Nephron (organoid): ENCODE results near the gene ZNF138.

Experiments used
- H3K27ac Mint-ChIP-seq, 3 experiments: 2 replicates each; pipeline ENCODE4 v1.8.0; 2020; ENCODE audit warnings: mixed read lengths in 3 of 3, mild to moderate bottlenecking in 2 of 3, moderate library complexity in 1 of 3
- H3K27me3 Mint-ChIP-seq: 2 replicates; pipeline ENCODE4 v1.8.0; 2021; ENCODE audit warnings: low read depth, mild to moderate bottlenecking, moderate library complexity, mixed read lengths
- H3K36me3 Mint-ChIP-seq: 2 replicates; pipeline ENCODE4 v1.8.0; 2020; ENCODE audit warnings: low read depth, mixed read lengths
- H3K4me1 Mint-ChIP-seq: 2 replicates; pipeline ENCODE4 v1.8.0; 2020; ENCODE audit warnings: mixed read lengths
- H3K4me3 Mint-ChIP-seq, 3 experiments: 2 replicates each; pipeline ENCODE4 v1.8.0; 2020; ENCODE audit warnings: mild to moderate bottlenecking in 3 of 3, mixed read lengths in 3 of 3, moderate library complexity in 2 of 3
- H3K9me3 Mint-ChIP-seq: 2 replicates; pipeline ENCODE4 v1.8.0; 2020; ENCODE audit warnings: mixed read lengths
- TF ChIP-seq, protein P1 (sequence below), 3 experiments: fragments of 200-600 bp; sonication (generic); IDR thresholded peaks; one replicate each; pipeline ENCODE4 v1.5.0; 2021; ENCODE audit warnings: antibody characterized with exemption in 3 of 3; ENCODE audit not compliant: unreplicated experiment in 3 of 3

Gene ZNF138

DNA sequence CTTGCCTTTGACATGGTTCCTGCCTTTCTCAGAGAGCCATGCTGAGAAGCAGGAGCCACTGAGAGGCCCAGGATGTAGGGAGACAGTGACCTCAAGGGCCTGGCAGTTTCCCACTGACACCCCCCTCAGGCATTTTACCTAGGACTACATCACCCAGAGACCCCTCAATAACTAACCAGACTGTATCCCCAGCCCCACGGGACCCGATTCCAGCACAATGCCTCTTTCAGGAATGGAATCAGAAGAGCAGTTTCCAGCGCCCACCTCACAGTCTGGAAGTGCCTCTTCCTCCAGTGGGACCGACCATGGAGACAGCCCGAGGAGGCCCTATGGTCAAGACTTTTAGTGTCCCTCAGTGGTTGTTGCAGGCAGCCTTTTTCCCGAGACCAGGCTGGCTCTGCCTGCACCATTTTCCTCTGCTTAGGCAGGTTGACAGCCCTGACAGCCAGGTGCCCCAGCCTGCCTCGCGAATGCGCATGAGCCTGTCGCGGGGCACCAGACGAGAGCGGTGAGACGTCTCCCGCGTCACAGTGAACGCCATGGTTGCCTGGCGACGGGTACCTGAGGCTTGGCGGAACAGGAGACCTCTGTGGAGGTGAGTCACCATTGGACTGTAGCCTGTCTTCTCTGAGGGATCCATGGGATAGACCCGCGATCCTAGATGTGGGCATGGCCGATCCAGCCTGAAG lies 80.5 kb downstream of the ZNF138 start:
- Mint-ChIP-seq H3K27me3 (peaks cover 3% of the 10 kb centered on the region), H3K4me3 (no peak overlapping the region), H3K4me1 (no peaks in the 10 kb centered on the region), H3K27ac (no peak overlapping the region), H3K9me3 (peaks cover 44% of the 10 kb centered on the region), H3K36me3 (peaks cover 3% of the 10 kb centered on the region)
- TF ChIP-seq, protein P1, sequence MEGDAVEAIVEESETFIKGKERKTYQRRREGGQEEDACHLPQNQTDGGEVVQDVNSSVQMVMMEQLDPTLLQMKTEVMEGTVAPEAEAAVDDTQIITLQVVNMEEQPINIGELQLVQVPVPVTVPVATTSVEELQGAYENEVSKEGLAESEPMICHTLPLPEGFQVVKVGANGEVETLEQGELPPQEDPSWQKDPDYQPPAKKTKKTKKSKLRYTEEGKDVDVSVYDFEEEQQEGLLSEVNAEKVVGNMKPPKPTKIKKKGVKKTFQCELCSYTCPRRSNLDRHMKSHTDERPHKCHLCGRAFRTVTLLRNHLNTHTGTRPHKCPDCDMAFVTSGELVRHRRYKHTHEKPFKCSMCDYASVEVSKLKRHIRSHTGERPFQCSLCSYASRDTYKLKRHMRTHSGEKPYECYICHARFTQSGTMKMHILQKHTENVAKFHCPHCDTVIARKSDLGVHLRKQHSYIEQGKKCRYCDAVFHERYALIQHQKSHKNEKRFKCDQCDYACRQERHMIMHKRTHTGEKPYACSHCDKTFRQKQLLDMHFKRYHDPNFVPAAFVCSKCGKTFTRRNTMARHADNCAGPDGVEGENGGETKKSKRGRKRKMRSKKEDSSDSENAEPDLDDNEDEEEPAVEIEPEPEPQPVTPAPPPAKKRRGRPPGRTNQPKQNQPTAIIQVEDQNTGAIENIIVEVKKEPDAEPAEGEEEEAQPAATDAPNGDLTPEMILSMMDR (IDR thresholded peaks at IDR 0.05; ENCODE audit: unreplicated experiment in 3 of 3), result no peak

DNA sequence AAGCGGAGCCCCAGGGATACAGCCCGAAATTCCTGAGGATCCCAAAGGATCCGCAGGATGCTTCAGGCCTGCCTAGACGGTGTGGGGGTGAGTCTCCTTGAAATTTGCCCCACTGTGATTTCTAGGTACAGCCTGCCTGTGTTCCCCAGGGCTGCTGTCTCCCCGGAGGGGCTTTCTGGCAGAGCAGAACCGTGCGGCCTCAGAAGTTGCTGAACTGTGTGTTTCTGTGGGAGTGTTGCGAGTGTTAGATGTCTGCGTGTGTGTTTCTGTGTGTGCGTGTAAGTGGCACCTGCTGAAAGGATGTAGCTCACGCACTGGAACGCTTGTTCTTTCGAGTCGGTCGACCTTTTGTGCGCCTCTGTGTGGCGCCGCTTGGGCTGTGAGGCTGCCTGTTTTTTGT lies 81.0 kb downstream of the ZNF138 start:
- H3K27ac Mint-ChIP-seq, result no peak overlapping the region
- peaks cover 3% of the 10 kb centered on the region for H3K36me3 Mint-ChIP-seq
- TF ChIP-seq, protein P1 (IDR thresholded peaks at IDR 0.05; ENCODE audit: unreplicated experiment in 3 of 3), result no peak
- no peak overlapping the region for H3K4me3 Mint-ChIP-seq
- H3K4me1 Mint-ChIP-seq, result no peaks in the 10 kb centered on the region
- peaks cover 44% of the 10 kb centered on the region for H3K9me3 Mint-ChIP-seq
- peaks cover 3% of the 10 kb centered on the region for H3K27me3 Mint-ChIP-seq

DNA sequence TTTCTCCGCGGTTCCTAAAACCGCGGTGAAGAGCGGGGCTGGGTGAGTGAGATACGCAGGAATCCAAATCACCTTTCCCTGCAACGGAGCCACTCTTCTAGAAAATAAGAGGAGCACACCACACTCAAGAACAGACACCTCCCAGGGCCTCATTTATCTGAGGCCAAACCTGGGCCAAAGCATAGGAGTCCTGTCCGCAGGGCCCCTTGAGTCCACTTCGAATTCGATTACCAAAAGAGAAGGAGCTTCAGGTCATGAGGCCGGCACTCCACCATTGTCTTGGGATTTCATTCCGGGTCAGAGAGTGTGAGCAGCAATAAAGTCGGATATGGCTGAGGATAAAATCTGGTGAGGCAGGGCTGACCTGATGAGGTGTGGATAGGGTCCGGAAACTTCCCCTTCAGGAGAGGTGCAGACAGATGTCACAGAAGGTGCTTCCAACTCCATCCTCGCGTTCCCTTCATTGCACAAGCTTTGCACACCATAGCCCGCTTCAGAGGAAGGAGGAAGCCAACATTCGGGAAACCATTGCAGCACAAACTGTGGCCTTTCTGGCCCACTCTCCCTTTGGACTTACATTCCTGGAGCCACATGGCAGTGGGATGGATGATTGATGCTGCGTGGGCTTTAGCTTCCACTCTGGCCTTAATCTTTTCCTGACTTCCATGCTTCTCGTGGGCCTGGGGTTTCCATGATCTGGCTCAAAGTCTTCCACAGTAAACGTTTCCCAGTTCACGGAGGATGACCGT lies 81.6 kb downstream of the ZNF138 start:
- Mint-ChIP-seq H3K36me3 (peaks cover 3% of the 10 kb centered on the region), H3K27me3 (peaks cover 3% of the 10 kb centered on the region), H3K4me1 (no peaks in the 10 kb centered on the region), H3K27ac (no peak overlapping the region), H3K9me3 (peaks cover 42% of the 10 kb centered on the region), H3K4me3 (no peak overlapping the region)
- TF ChIP-seq, protein P1 (IDR thresholded peaks at IDR 0.05; ENCODE audit: unreplicated experiment in 3 of 3), result no peak

DNA sequence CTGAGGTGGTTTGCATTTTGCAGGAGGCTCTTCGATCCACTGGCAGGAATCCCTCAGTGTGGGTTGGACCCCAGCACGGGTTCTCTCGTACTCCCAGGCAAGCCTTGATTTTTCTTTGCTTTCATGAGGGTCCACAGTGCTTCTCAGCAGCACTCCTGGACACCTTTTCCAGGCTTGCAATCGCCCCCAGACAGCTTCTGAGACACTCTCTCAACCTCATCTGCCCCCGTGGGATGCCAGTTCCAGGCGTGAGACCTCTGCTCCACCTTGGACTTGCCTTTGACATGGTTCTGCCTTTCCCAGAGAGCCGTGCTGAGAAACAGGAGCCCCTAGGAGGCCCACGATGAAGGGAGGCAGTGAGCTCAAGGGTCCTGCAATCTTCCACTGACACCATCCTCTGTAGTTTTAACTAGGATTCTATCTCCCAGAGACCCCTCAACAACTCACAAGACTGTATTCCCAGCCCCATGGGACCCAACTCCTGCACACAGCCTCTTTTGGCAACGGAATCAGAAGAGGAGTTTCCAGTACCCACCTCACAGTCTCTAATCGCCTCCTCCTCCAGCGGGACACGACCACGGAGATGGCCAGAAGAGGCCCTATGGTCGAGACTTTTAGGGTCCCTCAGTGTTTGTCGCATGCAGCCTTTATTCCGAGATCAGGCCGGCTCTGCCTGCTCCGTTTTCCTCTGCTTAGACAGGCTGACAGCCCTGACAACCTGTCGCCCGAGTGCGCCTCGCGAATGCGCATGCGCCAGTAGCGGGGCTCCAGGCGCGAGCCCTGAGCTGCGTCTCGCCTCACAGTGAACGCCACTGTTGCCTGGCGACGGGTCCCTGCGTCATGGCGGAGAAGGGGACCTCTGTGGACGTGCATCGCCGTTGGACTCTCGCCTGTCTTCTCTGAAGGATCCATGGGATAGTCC lies 82.8 kb downstream of the ZNF138 start:
- TF ChIP-seq, protein P1 (IDR thresholded peaks at IDR 0.05; ENCODE audit: unreplicated experiment in 3 of 3), result no peak
- H3K9me3 Mint-ChIP-seq, result peaks cover 44% of the 10 kb centered on the region
- peaks cover 3% of the 10 kb centered on the region for H3K36me3 Mint-ChIP-seq
- H3K4me3 Mint-ChIP-seq, result peak overlapping the region; percentile 76 to 78 (median 77)
- no peaks in the 10 kb centered on the region for H3K4me1 Mint-ChIP-seq
- no peak overlapping the region for H3K27ac Mint-ChIP-seq
- H3K27me3 Mint-ChIP-seq, result peaks cover 3% of the 10 kb centered on the region

DNA sequence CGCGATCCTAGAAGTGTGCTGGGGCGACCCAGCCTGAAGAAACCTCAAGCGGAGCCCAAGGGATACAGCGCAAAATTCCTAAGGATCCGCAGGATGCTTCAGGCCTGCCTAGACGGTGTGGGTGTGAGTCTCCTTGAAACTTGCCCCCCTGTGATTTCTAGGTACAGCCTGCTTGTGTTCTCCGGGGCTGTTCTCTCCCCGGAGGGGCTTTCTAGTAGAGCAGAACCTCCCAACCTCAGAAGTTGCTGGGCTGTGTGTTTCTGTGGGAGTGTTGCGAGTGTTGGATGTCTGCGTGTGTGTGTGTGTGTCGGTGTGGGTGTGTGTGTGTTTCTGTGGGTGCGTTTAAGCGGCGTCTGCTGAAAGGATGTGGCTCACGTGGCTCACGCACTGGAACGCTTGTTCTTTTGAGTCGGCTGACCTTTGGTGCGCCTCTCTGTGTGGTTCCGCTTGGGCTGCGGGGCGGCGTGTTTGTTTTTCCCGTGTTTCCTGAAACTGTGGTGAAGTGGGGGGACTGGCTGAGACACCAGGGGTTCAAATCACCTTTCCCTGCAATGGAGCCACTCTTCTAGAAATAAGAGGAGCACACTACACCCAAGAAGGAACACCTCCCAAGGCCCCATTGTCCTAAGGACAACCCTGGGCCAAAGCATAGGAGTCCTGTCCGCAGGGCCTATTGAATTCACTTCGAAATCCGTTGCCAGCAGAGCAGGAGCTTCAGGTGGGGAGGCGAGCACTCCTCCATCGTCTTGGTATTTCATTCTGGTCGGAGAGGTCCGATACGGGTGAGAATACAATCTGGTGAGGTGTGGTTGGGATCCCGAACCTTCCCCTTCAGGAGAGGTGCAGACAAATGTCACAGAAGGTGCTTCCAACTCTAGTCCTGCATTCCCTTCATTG lies 83.7 kb downstream of the ZNF138 start:
- peak overlapping the region; percentile 76 to 78 (median 77) for H3K4me3 Mint-ChIP-seq
- TF ChIP-seq, protein P1 (IDR thresholded peaks at IDR 0.05; ENCODE audit: unreplicated experiment in 3 of 3), result no peak
- no peak overlapping the region for H3K27ac Mint-ChIP-seq
- peaks cover 3% of the 10 kb centered on the region for H3K36me3 Mint-ChIP-seq
- H3K27me3 Mint-ChIP-seq, result peaks cover 3% of the 10 kb centered on the region
- H3K9me3 Mint-ChIP-seq, result peaks cover 41% of the 10 kb centered on the region
- H3K4me1 Mint-ChIP-seq, result no peaks in the 10 kb centered on the region
